ENCODE data around the gene SYT15.
"Not testable (repeated sequence)": the region's sequence is repeated elsewhere in the genome, so short reads cannot be mapped to it uniquely, and the experiment has no call there.

GRCh38 chr10:46529742-46530141 lies 49.2 kb upstream of the SYT15 start:
- TF ChIP-seq TEAD4 (IDR thresholded peaks at IDR 0.05; ENCODE audit: borderline replicate concordance, insufficient read depth); POLR2AphosphoS5 (IDR thresholded peaks at IDR 0.05; ENCODE audit: low read depth, low read length); YY1 (IDR thresholded peaks at IDR 0.05; ENCODE audit: low read depth); CTCF (IDR thresholded peaks at IDR 0.05); IRF3 (IDR thresholded peaks at IDR 0.05; ENCODE audit: low read depth, low read length); REST (IDR thresholded peaks at IDR 0.05; ENCODE audit: low read depth, low read length); ELF1 (IDR thresholded peaks at IDR 0.05); FOXJ3 (CRISPR knock-in tag; IDR thresholded peaks at IDR 0.05): not testable (repeated sequence)
- TF ChIP-seq, protein P1, sequence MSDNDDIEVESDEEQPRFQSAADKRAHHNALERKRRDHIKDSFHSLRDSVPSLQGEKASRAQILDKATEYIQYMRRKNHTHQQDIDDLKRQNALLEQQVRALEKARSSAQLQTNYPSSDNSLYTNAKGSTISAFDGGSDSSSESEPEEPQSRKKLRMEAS (IDR thresholded peaks at IDR 0.05; ENCODE audit: low read depth): not testable (repeated sequence)
- TF ChIP-seq, protein P2, sequence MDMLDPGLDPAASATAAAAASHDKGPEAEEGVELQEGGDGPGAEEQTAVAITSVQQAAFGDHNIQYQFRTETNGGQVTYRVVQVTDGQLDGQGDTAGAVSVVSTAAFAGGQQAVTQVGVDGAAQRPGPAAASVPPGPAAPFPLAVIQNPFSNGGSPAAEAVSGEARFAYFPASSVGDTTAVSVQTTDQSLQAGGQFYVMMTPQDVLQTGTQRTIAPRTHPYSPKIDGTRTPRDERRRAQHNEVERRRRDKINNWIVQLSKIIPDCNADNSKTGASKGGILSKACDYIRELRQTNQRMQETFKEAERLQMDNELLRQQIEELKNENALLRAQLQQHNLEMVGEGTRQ (IDR thresholded peaks at IDR 0.05; ENCODE audit: borderline replicate concordance, low read depth, low read length): not testable (repeated sequence)
